RPMI7951 (cell line): ENCODE data around the gene SCD5. TPM values are rescaled to one million over a fixed set of nuclear protein-coding genes. Genes with fewer than 3 reads are reported as not detected.
A peak's percentile ranks its signal among the peaks of the same experiment; 100 is the strongest.
"Not testable (repeated sequence)": the region's sequence is repeated elsewhere in the genome, so short reads cannot be mapped to it uniquely, and the experiment has no call there.

Experiments
- DNase-seq: peaks from one replicate; pipeline ENCODE4 v3.0.0-alpha.2; 2012; ENCODE audit warnings: low read depth
- total RNA-seq: library from RNA; depleted of rRNA; stranded (reverse); fragments of >200 nt; shearing (Covaris generic); gene quantifications from 2 replicates; pipeline ENCODE4 v1.2.3, GENCODE V29; 2014; rRNA removed

Gene SCD5
- 10.1 and 13.2 TPM in 2 replicates for total RNA-seq

DNA sequence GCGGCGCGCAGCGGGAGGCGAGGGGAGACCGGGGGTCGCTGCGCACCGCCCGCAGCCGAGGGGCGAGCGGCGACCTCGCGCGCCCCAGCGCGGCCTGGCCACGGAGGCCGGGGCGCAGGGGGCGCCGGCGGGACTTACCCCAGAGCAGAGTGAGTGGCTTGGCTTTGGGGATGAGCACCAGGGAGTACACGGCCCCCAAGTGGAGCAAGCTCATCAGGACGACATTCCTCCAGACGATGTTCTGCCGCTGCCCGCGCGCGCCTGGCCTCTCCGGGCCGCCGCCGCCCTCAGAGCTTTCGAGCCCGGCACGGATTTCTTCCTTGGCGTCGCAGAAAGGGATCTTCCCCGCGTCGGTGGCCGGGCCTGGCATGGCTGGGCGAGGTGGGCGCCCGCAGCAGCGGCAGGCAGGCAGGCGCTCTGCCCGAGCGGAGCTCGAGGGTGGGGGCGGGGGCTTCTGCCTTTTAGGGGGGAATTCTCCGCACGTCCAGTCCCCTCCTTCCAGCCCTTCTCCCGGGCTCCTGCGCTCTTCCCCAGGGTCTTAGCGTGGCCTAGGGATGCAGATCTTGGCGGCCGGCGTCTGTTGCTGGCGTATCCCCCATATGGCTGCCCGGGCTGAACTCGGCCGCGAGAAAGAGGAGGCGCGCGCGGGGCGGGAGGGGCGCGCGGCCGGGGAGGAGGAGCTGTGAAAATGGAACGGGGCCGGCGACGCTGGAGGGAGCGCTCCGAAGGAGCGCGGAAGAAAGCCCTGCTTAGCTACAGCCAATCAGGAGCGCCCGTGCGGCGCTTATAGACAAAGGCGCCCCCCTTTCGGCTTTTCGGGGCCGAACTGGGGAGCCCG is at the start of gene SCD5:
SCD5 (minus strand) TSS at position 629 of the 838 bp plus-strand sequence; CDS start at position 370, 259 bp downstream.
- DNase-seq, result peak; percentile 82

GRCh38 chr4:82842593-82842992 is 44.0 kb upstream of the SCD5 start:
- peak; percentile 9 for DNase-seq

DNA sequence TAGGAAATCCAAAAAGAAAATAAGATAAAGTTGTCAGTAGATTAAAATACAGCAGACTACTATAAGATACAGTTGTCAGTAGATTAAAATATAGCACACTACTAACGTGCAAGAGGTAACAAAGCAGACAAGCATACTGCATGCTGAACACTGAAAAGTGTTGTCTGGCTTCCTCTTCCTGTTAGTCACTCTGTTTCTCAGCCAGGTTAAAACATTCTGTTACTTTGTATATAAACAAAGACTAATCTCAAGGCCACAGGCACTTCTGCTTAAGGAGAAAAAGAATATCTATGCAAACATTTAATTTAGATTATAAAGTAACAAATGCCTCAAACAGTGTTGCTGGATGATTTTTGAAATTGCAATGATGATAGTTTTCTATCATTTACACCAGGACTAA is 41.0 kb upstream of the SCD5 start:
- DNase-seq, result no peak

GRCh38 chr4:82833696-82834313 is 35.2 kb upstream of the SCD5 start:
- DNase-seq, result peak; percentile 28

- DNase-seq, result not testable (repeated sequence)
These were observed 34.5 kb upstream of the SCD5 start for GRCh38 chr4:82833060-82833459.

- no peak for DNase-seq
These were observed 26.8 kb upstream of the SCD5 start for GRCh38 chr4:82825425-82825824.

GRCh38 chr4:82823062-82823461 is 24.5 kb upstream of the SCD5 start:
- peak; percentile 10 for DNase-seq

GRCh38 chr4:82820689-82821088 is 22.1 kb upstream of the SCD5 start:
- DNase-seq, result no peak

GRCh38 chr4:82818664-82819662 is 20.4 kb upstream of the SCD5 start:
- no peak for DNase-seq

DNA sequence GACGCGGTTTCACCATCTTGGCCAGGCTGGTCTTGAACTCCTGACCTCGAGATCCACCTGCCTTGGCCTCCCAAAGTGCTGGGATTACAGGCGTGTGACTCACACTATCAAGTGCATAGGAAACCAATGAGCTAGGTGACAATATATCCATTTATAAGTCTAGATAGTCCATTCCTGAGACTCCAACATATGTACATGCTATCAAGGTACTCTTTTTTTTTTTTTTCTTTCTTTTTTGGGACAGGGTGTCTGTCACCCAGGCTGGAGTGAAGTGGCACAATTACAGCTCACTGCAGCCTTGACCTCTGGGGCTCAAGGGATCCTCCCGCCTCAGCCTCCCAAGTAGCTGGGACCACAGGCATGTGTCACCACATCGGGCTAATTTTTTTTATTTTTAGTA is 18.3 kb upstream of the SCD5 start:
- DNase-seq, result not testable (repeated sequence)

DNA sequence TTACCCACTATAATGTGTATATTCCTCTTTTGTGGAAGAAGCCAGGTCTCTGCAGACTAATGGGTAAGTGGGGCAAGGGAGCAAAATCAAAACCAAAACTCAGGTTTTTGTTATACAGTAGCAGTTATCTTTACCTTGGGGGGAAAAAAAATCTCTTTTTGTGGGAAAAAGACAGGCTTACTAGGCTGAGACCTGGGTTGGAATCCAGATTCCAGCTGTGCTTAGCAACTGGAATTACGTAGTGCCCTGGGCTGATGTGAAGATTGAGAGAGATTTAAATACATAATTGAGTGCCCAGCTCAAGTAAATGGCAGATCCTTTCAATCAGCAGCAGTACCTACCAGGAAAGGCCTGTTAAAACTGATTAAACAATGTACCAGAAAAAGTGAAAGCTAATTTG is 15.4 kb upstream of the SCD5 start:
- DNase-seq, result no peak

DNA sequence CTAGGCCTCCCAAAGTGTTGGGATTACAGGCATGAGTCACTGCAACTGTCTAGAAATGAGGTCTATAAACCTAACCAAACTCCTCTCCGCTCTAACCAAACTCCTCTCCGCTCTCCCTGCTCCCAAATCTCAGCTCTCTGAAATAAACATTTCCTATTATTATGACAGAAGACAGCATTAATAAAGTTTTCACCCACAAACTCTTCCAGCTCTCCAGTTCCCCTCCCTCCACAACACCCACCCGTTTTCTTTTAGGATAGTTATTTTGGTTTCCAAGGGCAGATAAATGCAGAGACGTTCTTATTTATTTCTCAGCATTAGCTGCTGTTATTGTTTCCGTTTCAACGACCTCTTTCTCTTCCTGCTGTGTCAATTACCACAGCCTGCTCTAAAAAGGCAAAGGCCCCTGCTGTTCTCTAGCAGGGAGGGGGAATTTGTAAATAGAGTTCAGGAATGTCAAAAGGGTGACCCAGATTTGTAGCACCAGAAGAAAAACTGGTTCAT is 13.3 kb upstream of the SCD5 start:
- peak; percentile 19 for DNase-seq

- DNase-seq, result no peak
These were observed 12.8 kb upstream of the SCD5 start for GRCh38 chr4:82811392-82811791.

DNA sequence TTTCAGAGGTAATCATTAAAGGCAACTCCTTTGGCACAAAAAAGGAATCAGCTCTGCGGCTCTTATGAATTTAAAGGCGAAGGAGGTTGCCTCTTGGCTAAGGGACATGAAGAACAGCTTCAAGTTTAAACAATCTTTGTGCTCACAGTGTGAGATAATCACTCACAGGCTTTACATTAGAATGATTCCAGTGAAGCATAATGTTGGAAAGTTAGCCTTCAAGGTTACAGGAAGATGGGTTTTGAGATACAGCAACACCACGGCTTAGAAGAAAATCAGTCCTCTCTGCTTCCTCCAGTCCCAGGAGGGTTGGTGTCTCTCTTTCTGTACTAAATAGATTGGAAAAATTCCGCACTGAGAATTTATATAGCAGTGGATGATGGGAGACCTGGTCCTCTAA is 11.6 kb upstream of the SCD5 start:
- DNase-seq, result no peak

GRCh38 chr4:82809619-82810018 is 11.0 kb upstream of the SCD5 start:
- no peak for DNase-seq

DNA sequence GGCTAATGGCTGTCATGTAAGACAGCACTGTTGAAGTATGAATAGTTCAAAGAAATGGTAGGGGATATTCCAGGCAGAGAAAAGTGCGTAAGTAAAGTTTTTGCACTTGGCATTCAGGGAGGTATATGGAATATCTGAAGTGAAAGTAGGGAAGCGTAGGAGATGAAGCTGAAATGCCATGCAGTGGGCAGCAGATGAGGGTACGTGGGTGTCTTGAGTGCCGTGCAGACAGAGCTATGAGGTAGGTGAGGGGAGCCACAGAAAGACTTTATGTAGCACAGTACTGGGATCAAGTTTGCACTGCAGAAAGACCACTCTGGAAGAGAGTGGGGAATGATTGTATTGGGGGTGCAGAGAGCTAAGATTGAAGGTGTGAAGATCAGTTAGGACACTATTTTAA is 5.2 kb upstream of the SCD5 start:
- no peak for DNase-seq

DNA sequence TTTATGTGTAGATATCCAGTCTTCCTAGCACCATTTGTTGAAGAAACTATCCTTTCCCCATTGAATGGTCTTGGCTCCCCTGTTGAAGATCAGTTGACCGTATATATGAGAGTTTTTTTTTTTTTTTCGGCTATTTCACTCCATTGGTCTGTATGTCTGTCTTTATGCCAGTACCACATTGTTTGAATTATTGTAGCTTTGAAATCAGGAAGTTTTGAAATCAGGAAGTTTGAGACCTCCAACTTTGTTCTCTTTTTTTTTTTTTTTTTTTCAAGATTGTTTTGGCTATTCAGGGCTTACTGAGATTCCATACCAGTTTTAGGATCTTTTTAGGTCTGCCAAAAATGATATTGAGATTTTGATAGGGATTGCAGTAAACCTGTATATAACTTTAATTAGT is 4.3 kb upstream of the SCD5 start:
- DNase-seq, result no peak

DNA sequence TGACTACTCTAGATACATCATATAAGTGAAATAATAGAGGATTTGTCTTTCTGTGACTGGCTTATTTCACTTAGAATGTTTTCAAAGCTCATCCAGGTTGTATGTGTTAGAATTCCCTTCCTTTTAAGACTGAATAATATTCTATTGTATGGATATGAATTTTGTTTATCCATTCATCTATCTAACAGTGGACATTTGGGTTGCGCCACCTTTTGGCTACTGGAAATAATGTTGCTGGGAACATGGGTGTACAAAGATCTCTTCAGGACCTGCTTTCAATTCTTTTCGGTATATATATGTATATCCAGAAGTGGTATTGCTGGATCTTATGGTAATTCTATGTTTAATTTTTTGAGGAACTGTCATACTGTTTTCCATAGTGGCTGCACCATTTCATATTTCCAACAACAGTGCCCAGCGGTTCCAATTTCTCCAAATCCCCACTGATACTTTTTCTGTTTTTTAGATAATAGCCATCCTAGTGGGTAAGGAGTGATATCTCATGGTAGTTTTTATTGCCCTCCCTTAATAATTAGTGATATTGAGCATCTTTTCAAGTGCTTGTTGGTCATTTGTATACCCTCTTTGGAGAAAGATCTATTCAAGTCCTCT is 3.4 kb upstream of the SCD5 start:
- DNase-seq, result peak; percentile 32

DNA sequence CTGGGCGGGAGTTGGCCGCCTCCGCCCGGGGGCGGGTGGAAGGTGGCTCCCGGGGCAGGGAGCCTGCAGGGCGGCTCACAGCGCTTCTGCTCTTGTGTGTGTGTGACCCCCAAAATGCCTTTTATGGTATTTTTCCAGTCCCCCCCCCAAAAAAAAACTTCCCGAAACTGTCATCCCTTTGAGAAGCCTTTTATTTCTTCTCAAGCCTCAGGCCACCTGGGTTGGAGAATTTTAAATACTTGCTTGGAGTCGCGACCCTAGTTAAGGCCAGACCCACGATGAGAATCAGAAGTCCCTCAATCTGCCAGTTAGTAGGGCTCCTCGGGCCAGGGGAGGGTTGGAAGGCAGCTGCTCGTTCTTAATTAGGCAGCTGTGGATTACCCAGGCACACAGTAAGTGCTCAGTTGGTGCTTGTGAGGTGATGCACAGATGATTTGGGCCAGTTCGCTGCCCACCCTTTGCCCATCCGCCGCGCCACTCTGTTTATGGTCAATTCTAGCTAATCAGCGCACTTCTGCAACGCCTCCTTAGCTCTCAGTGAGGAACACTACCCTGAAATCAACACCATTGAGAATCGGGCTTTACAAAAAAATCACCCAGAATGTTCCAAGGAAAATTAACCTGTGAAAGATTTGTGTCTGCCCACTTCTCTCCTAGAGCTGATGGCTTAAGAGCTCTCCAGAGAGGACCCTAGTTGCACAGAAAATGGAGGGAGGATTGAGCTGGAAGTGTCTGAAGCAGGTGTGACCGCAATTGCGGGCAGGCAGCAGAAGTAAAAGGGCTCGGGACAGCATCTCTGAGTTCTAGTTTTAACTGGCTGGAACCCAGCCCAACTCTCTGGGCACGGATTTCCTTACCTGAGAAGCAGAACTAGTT is 648 bp upstream of the SCD5 start:
- peak; percentile 10 for DNase-seq

GRCh38 chr4:82797405-82798111 is 1.0 kb downstream of the SCD5 start:
- DNase-seq, result peak; percentile 19
